Measurements from ENCODE around the gene PAX9. TPM values are rescaled to one million over a fixed set of nuclear protein-coding genes. Genes with fewer than 3 reads are reported as not detected.

Gene PAX9
- total RNA-seq, 4 donors from 2014 or later, result 0.81 to 5.4 (median 1.3) TPM

DNA sequence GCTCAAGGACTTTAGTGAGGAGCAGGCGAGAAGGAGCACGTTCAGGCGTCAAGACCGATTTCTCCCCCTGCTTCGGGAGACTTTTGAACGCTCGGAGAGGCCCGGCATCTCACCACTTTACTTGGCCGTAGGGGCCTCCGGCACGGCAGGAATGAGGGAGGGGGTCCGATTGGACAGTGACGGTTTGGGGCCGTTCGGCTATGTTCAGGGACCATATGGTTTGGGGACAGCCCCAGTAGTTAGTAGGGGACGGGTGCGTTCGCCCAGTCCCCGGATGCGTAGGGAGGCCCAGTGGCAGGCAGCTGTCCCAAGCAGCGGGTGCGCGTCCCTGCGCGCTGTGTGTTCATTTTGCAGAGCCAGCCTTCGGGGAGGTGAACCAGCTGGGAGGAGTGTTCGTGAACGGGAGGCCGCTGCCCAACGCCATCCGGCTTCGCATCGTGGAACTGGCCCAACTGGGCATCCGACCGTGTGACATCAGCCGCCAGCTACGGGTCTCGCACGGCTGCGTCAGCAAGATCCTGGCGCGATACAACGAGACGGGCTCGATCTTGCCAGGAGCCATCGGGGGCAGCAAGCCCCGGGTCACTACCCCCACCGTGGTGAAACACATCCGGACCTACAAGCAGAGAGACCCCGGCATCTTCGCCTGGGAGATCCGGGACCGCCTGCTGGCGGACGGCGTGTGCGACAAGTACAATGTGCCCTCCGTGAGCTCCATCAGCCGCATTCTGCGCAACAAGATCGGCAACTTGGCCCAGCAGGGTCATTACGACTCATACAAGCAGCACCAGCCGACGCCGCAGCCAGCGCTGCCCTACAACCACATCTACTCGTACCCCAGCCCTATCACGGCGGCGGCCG is 1.1 kb downstream of the PAX9 start:
- Histone ChIP-seq H3K9me3 (no peaks in the 10 kb centered on the region), H3K4me3 (peak overlapping the region in 1 of 2 donors; percentile 48), H3K27me3 (peaks cover 100% of the 10 kb centered on the region), H3K4me1 (peaks cover 0 to 70% (median 29%) of the 10 kb centered on the region in 3 donors), H3K27ac (peak overlapping the region in 2 of 4 donors; percentile 3 to 8), H3K36me3 (no peaks in the 10 kb centered on the region)
- TF ChIP-seq POLR2A (IDR thresholded peaks at IDR 0.05) (no peak), EP300 (IDR thresholded peaks at IDR 0.05) (no peak), POLR2AphosphoS5 (IDR thresholded peaks at IDR 0.05) (no peak)
- TF ChIP-seq, protein P1, sequence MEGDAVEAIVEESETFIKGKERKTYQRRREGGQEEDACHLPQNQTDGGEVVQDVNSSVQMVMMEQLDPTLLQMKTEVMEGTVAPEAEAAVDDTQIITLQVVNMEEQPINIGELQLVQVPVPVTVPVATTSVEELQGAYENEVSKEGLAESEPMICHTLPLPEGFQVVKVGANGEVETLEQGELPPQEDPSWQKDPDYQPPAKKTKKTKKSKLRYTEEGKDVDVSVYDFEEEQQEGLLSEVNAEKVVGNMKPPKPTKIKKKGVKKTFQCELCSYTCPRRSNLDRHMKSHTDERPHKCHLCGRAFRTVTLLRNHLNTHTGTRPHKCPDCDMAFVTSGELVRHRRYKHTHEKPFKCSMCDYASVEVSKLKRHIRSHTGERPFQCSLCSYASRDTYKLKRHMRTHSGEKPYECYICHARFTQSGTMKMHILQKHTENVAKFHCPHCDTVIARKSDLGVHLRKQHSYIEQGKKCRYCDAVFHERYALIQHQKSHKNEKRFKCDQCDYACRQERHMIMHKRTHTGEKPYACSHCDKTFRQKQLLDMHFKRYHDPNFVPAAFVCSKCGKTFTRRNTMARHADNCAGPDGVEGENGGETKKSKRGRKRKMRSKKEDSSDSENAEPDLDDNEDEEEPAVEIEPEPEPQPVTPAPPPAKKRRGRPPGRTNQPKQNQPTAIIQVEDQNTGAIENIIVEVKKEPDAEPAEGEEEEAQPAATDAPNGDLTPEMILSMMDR (IDR thresholded peaks at IDR 0.05), result no peak
- WGBS, 2 donors (ENCODE audit: low coverage in 1 of 2), result 0% methylated on average over 1 to 2 of the region's 71 CpGs
- ATAC-seq, result no peak

DNA sequence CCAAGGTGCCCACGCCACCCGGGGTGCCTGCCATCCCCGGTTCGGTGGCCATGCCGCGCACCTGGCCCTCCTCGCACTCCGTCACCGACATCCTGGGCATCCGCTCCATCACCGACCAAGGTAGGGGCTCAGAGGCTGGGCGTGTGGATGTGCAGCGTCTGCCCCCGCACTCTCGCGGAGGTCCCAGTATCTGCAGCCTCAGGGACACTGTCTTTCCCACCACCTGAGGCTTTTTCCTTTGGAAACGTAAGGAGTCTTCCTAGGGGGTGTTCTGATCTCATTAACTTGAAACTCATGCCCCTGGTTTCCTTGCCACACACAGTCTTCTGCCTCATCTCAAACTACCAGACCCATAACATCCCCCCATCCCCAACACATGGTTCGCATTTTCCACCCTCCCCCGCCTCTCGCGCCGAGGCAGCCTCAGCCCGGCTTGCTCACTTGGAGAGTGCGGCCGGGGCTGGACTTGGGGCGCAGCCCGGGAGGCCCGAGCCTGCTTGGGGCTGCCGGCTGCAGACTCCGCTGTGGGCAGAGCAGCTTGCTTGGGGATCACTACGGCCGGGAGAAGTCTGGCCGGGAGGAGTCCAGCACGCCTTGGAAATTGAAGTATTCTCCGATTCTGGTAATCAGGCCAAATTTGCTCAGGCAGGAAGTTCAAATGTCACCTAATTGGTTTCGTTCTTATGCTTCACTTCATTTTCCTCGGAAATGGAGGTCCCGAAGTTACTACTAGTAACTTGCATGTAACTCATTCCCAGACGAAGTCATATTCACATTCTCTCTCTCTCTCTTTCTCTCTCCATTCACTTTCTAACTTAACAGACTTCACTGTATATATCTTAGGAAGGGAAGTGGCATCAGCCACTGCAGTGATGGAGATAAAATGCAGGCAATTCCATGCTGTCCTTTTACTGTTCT is 2.0 kb downstream of the PAX9 start:
- H3K27me3 ChIP-seq, result peaks cover 100% of the 10 kb centered on the region
- H3K4me1 ChIP-seq, result peaks cover 0 to 62% (median 23%) of the 10 kb centered on the region in 3 donors
- peak overlapping the region in 1 of 2 donors; percentile 48 for H3K4me3 ChIP-seq
- no peak for ATAC-seq
- no peaks in the 10 kb centered on the region for H3K9me3 ChIP-seq
- no peaks in the 10 kb centered on the region for H3K36me3 ChIP-seq
- WGBS, 2 donors (ENCODE audit: low coverage in 1 of 2), result 2 to 5% methylated on average over 8 to 10 of the region's 39 CpGs
- H3K27ac ChIP-seq, result no peak overlapping the region
- TF ChIP-seq, protein P1 (IDR thresholded peaks at IDR 0.05), result no peak
- TF ChIP-seq POLR2A (IDR thresholded peaks at IDR 0.05) (no peak), EP300 (IDR thresholded peaks at IDR 0.05) (no peak), POLR2AphosphoS5 (IDR thresholded peaks at IDR 0.05) (no peak)

DNA sequence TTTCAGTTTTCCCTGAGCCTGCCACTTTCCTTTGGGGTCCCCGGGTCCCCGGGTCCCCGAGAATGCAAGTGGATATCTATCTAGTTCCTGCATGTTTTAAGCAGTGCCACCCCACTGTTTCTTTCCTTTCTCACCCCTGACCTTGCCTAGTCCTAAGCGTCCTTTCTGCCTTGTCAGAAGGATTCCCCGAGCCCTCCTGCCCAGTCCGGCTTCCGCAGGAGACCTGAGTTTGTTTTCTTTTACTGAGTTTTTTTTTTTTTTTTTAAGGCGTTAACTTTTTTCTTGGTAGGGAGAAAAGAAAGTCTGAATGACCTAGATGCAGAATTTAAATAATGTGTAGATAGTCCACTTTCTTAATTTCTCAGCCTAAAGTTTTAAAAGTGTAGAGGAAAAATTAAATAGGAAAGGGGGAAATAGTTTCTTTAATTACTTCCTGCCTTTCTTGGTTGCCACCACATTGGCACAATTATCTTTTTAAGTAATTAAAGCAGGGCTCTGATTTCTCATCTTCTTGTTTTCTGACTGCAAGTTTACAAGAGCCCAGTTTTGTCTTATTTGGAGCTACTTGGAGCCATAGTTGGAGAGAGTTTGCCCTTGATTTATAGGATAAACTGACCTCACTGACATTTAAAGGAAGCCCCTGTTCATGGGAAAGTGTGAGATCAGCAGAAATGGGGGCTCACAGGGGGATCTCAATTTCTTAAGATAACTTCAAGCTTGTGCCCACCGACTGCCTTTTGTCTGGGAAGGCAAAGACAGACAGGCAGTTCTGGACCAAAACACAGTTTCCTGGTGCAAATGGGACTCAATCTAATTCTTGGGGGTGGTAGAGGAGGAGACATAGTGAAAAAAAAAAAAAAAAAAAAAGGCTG is 2.9 kb downstream of the PAX9 start:
- Histone ChIP-seq H3K4me1 (peaks cover 0 to 53% (median 20%) of the 10 kb centered on the region in 3 donors), H3K27ac (no peak overlapping the region), H3K36me3 (no peaks in the 10 kb centered on the region), H3K4me3 (peak overlapping the region in 1 of 2 donors; percentile 48), H3K27me3 (peaks cover 100% of the 10 kb centered on the region), H3K9me3 (no peaks in the 10 kb centered on the region)
- no peak for TF ChIP-seq EP300 (IDR thresholded peaks at IDR 0.05)
- no peak for TF ChIP-seq POLR2A (IDR thresholded peaks at IDR 0.05)
- TF ChIP-seq, protein P1 (IDR thresholded peaks at IDR 0.05), result no peak
- TF ChIP-seq POLR2AphosphoS5 (IDR thresholded peaks at IDR 0.05), result no peak
- ATAC-seq, result no peak
- WGBS, 2 donors (ENCODE audit: low coverage in 1 of 2), result 13 to 18% methylated on average over 8 of the region's 9 CpGs

DNA sequence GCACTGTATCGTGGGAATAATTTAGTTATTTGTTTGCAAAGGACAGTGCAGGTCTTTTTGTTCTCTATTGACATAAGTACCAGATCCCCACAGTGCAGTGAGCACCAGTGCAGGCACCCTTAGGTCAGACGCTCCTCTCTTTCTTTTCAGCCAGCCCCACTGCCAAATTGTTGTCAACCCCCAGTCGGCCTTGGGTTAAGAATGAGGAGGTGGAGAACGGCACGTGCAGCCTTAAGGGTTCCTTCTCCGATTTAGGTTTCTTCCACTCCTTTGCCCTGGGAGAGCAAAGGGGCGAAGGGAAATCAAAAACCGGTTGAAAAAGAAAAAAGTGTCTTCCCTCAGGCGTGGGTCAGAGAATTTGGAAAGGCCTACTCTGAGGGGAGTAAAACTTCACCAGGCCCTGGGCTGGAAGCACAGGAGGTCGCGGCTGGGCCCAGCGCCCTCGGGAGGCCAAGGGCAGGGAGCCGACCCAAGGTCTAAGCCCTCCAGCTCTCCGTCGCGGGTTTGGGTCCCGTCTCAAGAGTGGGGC is 4.3 kb downstream of the PAX9 start:
- Histone ChIP-seq H3K4me1 (peaks cover 0 to 53% (median 20%) of the 10 kb centered on the region in 3 donors), H3K36me3 (no peaks in the 10 kb centered on the region), H3K4me3 (no peak overlapping the region), H3K27me3 (peaks cover 100% of the 10 kb centered on the region), H3K9me3 (no peaks in the 10 kb centered on the region), H3K27ac (no peak overlapping the region)
- TF ChIP-seq POLR2A (IDR thresholded peaks at IDR 0.05) (no peak), EP300 (IDR thresholded peaks at IDR 0.05) (no peak), POLR2AphosphoS5 (IDR thresholded peaks at IDR 0.05) (no peak)
- TF ChIP-seq, protein P1 (IDR thresholded peaks at IDR 0.05), result no peak
- no peak for ATAC-seq
- WGBS, 2 donors (ENCODE audit: low coverage in 1 of 2), result 71% methylated on average over 2 of the region's 18 CpGs; no CpG with 5 or more reads in 1 of the 2 donors
